Measurements from ENCODE around the gene CNTNAP4. TPM values are rescaled to one million over a fixed set of nuclear protein-coding genes. Genes with fewer than 3 reads are reported as not detected.

CNTNAP4 gene
- total and polyA plus RNA-seq, 10 of the 15 experiments (the other 5 are each of a cell fraction or from before 2014, with no cell fraction given): 0.45 to 1.9 (median 0.90) TPM

DNA sequence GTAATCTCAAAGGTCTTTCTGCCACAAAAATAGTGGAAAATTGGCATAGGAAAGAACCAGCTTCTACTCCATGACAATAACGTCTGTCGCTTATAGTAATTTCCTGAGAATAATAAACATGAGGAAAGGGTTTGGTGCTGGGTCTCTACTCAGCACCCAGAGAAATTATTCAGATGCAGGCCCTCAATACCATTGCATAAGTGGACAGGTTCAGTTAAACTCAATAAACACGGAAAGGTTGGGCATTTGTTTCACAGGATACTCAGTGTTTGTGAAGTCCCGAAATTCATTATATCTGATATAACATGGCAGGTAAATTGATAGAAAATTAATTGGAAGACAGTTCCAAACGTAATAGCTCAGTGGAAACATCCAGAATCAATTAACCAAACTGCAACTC lies 254.0 kb downstream of the CNTNAP4 start (continued):
- TF ChIP-seq, protein P1, sequence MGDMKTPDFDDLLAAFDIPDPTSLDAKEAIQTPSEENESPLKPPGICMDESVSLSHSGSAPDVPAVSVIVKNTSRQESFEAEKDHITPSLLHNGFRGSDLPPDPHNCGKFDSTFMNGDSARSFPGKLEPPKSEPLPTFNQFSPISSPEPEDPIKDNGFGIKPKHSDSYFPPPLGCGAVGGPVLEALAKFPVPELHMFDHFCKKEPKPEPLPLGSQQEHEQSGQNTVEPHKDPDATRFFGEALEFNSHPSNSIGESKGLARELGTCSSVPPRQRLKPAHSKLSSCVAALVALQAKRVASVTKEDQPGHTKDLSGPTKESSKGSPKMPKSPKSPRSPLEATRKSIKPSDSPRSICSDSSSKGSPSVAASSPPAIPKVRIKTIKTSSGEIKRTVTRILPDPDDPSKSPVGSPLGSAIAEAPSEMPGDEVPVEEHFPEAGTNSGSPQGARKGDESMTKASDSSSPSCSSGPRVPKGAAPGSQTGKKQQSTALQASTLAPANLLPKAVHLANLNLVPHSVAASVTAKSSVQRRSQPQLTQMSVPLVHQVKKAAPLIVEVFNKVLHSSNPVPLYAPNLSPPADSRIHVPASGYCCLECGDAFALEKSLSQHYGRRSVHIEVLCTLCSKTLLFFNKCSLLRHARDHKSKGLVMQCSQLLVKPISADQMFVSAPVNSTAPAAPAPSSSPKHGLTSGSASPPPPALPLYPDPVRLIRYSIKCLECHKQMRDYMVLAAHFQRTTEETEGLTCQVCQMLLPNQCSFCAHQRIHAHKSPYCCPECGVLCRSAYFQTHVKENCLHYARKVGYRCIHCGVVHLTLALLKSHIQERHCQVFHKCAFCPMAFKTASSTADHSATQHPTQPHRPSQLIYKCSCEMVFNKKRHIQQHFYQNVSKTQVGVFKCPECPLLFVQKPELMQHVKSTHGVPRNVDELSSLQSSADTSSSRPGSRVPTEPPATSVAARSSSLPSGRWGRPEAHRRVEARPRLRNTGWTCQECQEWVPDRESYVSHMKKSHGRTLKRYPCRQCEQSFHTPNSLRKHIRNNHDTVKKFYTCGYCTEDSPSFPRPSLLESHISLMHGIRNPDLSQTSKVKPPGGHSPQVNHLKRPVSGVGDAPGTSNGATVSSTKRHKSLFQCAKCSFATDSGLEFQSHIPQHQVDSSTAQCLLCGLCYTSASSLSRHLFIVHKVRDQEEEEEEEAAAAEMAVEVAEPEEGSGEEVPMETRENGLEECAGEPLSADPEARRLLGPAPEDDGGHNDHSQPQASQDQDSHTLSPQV (IDR thresholded peaks at IDR 0.05): no peak
- TF ChIP-seq YY1 (IDR thresholded peaks at IDR 0.05; ENCODE audit: low read depth, low read length): no peak
- TF ChIP-seq RELA (IDR thresholded peaks at IDR 0.05; ENCODE audit: borderline replicate concordance, partially characterized antibody): no peak
- TF ChIP-seq, protein P2, sequence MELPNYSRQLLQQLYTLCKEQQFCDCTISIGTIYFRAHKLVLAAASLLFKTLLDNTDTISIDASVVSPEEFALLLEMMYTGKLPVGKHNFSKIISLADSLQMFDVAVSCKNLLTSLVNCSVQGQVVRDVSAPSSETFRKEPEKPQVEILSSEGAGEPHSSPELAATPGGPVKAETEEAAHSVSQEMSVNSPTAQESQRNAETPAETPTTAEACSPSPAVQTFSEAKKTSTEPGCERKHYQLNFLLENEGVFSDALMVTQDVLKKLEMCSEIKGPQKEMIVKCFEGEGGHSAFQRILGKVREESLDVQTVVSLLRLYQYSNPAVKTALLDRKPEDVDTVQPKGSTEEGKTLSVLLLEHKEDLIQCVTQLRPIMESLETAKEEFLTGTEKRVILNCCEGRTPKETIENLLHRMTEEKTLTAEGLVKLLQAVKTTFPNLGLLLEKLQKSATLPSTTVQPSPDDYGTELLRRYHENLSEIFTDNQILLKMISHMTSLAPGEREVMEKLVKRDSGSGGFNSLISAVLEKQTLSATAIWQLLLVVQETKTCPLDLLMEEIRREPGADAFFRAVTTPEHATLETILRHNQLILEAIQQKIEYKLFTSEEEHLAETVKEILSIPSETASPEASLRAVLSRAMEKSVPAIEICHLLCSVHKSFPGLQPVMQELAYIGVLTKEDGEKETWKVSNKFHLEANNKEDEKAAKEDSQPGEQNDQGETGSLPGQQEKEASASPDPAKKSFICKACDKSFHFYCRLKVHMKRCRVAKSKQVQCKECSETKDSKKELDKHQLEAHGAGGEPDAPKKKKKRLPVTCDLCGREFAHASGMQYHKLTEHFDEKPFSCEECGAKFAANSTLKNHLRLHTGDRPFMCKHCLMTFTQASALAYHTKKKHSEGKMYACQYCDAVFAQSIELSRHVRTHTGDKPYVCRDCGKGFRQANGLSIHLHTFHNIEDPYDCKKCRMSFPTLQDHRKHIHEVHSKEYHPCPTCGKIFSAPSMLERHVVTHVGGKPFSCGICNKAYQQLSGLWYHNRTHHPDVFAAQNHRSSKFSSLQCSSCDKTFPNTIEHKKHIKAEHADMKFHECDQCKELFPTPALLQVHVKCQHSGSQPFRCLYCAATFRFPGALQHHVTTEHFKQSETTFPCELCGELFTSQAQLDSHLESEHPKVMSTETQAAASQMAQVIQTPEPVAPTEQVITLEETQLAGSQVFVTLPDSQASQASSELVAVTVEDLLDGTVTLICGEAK (IDR thresholded peaks at IDR 0.05; ENCODE audit: borderline replicate concordance): no peak
- no peak for TF ChIP-seq IKZF2 (IDR thresholded peaks at IDR 0.05)
- TF ChIP-seq POLR2A (IDR thresholded peaks at IDR 0.05; ENCODE audit: low read depth, low read length): no peak
- TF ChIP-seq NR2F1 (conservative IDR thresholded peaks at IDR 0.05): no peak

Measured in GM12878 (cell line).